GM12872 (cell line): ENCODE results near the gene MTLN.

Experiments used
- TF ChIP-seq, protein P1 (sequence below): IDR thresholded peaks from 3 replicates; pipeline ENCODE4 v1.5.1; 2011; ENCODE audit warnings: low read depth, mild to moderate bottlenecking, low read length, moderate library complexity; ENCODE audit not compliant: insufficient read depth

MTLN gene

DNA sequence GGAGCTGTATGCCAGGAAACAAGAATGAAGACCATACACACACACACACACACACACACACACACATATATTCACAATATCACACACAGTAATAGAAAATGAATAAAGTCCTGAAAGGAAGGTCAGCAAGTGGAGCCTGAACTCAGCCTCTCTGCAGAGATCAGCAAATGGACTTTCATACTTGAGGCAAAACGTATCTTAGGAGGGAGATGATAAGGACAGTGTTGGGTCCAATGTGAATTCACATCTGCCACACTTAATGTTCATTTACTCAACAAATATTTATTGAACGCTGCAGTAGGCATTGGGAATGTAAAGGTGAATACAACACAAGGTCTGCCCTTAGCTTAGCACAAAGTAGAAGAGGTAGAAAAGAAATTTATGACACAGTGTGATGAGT, 2.7 kb upstream of the MTLN start:
- TF ChIP-seq, protein P1, sequence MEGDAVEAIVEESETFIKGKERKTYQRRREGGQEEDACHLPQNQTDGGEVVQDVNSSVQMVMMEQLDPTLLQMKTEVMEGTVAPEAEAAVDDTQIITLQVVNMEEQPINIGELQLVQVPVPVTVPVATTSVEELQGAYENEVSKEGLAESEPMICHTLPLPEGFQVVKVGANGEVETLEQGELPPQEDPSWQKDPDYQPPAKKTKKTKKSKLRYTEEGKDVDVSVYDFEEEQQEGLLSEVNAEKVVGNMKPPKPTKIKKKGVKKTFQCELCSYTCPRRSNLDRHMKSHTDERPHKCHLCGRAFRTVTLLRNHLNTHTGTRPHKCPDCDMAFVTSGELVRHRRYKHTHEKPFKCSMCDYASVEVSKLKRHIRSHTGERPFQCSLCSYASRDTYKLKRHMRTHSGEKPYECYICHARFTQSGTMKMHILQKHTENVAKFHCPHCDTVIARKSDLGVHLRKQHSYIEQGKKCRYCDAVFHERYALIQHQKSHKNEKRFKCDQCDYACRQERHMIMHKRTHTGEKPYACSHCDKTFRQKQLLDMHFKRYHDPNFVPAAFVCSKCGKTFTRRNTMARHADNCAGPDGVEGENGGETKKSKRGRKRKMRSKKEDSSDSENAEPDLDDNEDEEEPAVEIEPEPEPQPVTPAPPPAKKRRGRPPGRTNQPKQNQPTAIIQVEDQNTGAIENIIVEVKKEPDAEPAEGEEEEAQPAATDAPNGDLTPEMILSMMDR, result no peak

DNA sequence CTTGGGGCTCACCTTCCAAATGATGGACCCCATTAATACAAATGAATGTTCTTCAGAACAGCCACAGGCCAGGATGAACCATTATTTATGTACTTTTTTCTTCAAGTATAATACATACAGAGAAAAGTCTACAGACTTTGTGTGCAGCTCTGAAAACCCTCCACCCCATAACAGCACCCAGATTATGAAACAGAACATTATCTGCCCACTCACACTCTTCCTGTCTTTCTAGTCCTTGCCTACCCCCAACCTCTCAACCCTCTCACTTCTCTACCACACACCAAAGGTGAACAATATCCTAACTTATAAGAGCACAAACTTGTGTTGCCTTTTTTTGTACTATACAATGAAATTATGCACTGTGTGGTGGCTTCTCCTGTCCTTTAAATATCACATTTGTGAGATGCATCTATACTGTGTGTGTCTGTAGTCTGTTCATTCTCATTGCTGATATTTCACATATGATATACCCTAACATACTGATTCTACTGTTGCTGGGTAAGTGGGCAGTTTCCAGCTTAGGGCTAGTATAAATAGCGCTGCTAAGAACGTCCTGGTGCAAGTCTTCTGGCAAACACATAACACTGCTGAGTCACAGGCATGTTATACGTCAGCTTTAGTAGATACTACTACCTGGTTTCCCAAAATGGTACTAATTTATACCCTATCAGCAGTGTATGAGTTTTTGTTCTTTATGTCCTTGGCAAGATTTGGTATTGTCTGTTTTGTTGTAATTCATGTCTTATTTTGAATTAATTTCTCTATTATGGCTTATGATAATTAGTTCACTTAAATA, 6.5 kb downstream of the MTLN start:
- TF ChIP-seq, protein P1, result no peak

DNA sequence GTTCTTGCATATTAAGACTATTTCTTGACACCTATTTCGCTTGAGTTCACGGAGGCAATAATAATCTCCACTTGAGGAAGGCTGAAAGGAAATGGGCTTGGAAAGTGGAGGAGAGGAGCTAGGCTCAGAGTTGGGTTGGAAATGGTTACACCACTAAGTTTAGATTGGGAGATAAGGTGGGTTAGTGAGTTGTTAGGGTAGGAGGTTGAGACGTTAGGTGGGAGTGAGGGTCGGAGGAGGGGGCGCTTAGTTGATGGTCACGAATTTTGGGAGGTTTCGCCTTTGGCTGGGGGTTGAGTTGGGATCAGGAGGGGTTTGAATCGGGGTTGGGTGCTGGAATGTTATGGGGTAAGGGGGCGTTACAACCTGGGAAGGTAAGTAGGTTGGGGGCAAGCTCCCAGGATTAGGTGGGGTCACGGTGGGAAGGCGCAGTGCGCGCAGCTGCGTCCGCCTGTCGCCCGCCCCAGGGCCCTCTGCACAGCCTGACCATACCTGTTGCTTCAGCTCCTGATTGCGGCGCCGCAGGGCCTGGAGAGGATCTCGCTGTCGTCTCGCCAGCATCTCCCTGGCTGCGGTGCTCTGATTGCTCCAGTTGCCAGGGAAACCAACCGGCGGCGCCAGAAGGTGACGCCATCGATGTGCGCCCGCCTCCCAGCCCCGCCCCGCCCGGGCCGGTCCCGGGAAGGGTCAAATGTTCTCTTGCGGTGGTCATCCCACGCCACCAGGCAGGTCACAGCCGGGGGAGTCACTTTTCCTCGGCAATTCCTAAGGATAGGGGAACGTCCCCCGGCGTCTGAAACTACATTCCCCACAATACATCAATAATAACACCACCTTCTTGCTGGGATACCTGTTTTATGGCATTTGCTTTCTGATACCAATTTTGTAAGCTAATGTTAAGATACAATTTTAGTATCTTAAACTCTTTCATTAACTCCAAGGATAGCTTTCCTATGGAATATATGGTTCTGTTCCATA, 7.7 kb downstream of the MTLN start, which contains the start of gene NPHP1:
Gene NPHP1, minus strand, starts transcription at position 606 of the 978 bp plus-strand sequence. Its CDS starts 45 bp downstream, at position 561.
- TF ChIP-seq, protein P1, result no peak

DNA sequence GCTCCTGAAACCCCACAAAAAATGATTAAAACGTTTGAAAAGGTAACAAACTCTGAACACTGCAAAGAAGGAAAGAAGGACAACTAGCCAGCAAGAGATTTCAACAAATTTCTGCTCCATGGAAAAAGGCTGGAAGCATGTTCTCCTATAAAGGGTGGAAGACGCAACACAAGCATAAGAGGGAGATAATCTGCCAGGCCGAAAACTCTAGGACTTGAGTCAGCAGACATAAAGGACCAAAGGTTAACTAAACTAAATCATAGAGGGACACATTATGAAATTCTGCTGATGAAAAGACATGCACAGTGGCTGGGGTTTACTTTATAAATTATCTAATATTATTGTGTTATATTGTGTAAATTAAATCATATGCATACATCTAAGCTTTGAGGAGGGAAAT, 14.3 kb downstream of the MTLN start:
- TF ChIP-seq, protein P1, result no peak

DNA sequence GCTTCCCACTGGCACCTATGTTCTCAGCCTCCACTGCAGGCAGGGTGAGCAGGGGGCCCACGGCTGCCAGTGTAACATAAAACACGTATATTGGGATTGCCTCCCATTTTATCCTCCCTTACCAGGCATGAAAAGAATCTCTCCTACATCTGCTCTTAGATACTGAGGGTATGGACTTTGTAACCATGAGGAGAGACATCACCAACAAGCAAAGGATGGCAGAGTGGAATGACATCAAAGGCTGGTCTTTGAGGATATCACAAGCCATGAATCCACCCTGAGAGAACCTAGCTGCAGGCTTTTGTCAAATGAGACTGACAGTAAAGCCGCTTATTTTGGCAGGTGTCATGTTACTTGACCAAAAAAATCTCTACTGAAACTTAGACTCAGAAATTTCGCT, 14.9 kb downstream of the MTLN start:
- TF ChIP-seq, protein P1, result no peak

DNA sequence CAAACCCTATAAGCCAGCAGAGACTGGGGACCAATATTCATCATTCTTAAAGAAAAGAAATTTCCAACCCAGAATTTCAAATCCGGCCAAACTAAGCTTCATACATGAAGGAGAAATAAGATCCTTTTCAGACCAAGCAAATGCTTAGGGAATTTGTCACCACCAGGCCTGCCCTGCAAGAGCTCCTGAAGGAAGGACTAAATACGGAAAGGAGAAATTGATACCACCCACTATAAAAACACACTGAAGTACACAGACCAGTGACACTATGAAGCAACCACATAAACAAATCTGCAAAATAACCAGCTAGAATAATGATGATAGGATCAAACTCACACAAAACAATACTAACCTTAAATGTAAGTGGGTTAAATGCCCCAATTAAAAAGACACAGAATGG, 29.9 kb downstream of the MTLN start:
- TF ChIP-seq, protein P1, result no peak

DNA sequence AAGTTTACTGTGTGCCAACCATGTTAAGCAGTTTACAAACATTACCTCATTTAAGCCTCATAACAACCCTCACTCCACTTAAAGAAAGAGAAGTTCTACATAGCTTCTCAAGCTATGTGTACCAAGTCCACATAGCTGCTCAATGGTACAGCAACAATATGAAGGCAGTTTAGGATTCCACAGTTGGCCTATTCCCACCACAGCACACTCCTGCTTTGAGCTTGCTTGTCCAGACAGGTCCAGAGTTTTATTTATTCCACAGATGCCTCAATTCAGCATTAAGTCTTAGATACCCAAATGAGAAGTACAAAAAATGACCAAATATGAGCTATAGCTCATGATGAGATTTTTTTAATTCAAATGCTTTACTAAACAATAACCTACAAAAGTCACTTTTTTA, 32.3 kb downstream of the MTLN start:
- TF ChIP-seq, protein P1, result no peak
